Liver (tissue), 9 donors: Measurements from ENCODE around the gene MRPL40. TPM values are rescaled to one million over a fixed set of nuclear protein-coding genes. Genes with fewer than 3 reads are reported as not detected.

Experiments
- DNase-seq: peaks from one replicate; pipeline ENCODE4 v3.0.0-alpha.2; 2017; ENCODE audit warnings: low spot score
- H3K27ac ChIP-seq, 2 donors: one replicate each; pipeline ENCODE4 v1.7.0; 2013; ENCODE audit warnings: inconsistent platforms in 2 of 2, low read length in 2 of 2, control low read depth in 1 of 2, low read depth in 1 of 2, mild to moderate bottlenecking in 1 of 2
- H3K27me3 ChIP-seq, 4 donors: one replicate each; pipeline versions ENCODE4 v1.6.1 to v1.7.0; 2013; ENCODE audit warnings: low read length in 3 of 4, inconsistent platforms in 1 of 4, mild to moderate bottlenecking in 1 of 4, moderate library complexity in 1 of 4; ENCODE audit not compliant: control insufficient read depth in 4 of 4, insufficient read depth in 4 of 4
- H3K36me3 ChIP-seq, 4 donors: one replicate each; pipeline versions ENCODE4 v1.6.1 to v1.7.0; 2013; ENCODE audit warnings: low read length in 3 of 4, mild to moderate bottlenecking in 3 of 4, low read depth in 1 of 4, moderate library complexity in 1 of 4; ENCODE audit not compliant: control insufficient read depth in 4 of 4, insufficient read depth in 3 of 4
- H3K4me1 ChIP-seq, 4 donors: one replicate each; pipeline versions ENCODE4 v1.6.1 to v1.7.0; 2013; ENCODE audit warnings: low read length in 3 of 4, mild to moderate bottlenecking in 3 of 4, moderate library complexity in 1 of 4; ENCODE audit not compliant: control insufficient read depth in 4 of 4, insufficient read depth in 4 of 4
- H3K4me3 ChIP-seq, 3 donors: one replicate each; pipeline versions ENCODE4 v1.6.1 to v1.7.0; 2013; ENCODE audit warnings: low read length in 3 of 3, control low read depth in 1 of 3, low read depth in 1 of 3, mild to moderate bottlenecking in 1 of 3
- H3K9ac ChIP-seq, 2 donors: one replicate each; pipeline ENCODE4 v1.7.0; 2013; ENCODE audit warnings: low read length in 2 of 2, mild to moderate bottlenecking in 2 of 2, moderate library complexity in 2 of 2, control low read depth in 1 of 2, low read depth in 1 of 2
- H3K9me3 ChIP-seq, 4 donors: one replicate each; pipeline versions ENCODE4 v1.6.1 to v1.7.0; 2013; ENCODE audit warnings: low read length in 3 of 4; ENCODE audit not compliant: control insufficient read depth in 4 of 4
- ATF3 ChIP-seq: IDR thresholded peaks from 2 replicates; pipeline ENCODE4 v1.6.1; 2016; ENCODE audit warnings: antibody characterized with exemption
- CTCF ChIP-seq: fragments of 150-350 bp; IDR thresholded peaks from 2 replicates; pipeline ENCODE4 v1.5.1; 2017; ENCODE audit warnings: improper control_type of control experiment, low read depth, low read length; ENCODE audit not compliant: missing input control
- EGR1 ChIP-seq, 2 donors: IDR thresholded peaks; 2 replicates each; pipeline ENCODE4 v1.6.1; 2016 to 2018; ENCODE audit warnings: antibody characterized with exemption in 2 of 2, low read depth in 2 of 2
- FOXA1 ChIP-seq: IDR thresholded peaks from 2 replicates; pipeline ENCODE4 v1.6.1; 2016; ENCODE audit warnings: antibody characterized with exemption
- FOXA2 ChIP-seq: IDR thresholded peaks from 2 replicates; pipeline ENCODE4 v1.6.1; 2016; ENCODE audit warnings: antibody characterized with exemption
- GABPA ChIP-seq, 2 donors: IDR thresholded peaks in 1 of 2; conservative IDR thresholded peaks in 1 of 2; 2 replicates each; pipeline ENCODE4 v1.6.1; 2016; ENCODE audit warnings: antibody characterized with exemption in 2 of 2, mild to moderate bottlenecking in 1 of 2, moderate library complexity in 1 of 2
- NR2F2 ChIP-seq: IDR thresholded peaks from 2 replicates; pipeline ENCODE4 v1.6.1; 2016; ENCODE audit warnings: antibody characterized with exemption
- RAD21 ChIP-seq, 2 donors: IDR thresholded peaks; 2 replicates each; pipeline ENCODE4 v1.6.1; 2016; ENCODE audit warnings: antibody characterized with exemption in 2 of 2, mild to moderate bottlenecking in 2 of 2
- RXRA ChIP-seq, 2 donors: IDR thresholded peaks; 2 replicates each; pipeline ENCODE4 v1.6.1; 2017 to 2018; ENCODE audit warnings: antibody characterized with exemption in 2 of 2, mild to moderate bottlenecking in 1 of 2
- SP1 ChIP-seq: IDR thresholded peaks from 2 replicates; pipeline ENCODE4 v1.6.1; 2018; ENCODE audit warnings: antibody characterized with exemption, mild to moderate bottlenecking
- YY1 ChIP-seq: IDR thresholded peaks from 2 replicates; pipeline ENCODE4 v1.6.1; 2016; ENCODE audit warnings: antibody characterized with exemption, mild to moderate bottlenecking
- WGBS: extraction: QIAGEN DNeasy Blood & Tissue Kit; methylation state at CpG from one replicate; pipeline ENCODE4 v1.1.7; 2013; 5-methylcytosine and 5-hydroxymethylcytosine counted together
- polyA plus RNA-seq, 2 donors: library from polyadenylated mRNA; stranded (reverse) in 1 of 2; unstranded in 1 of 2; fragments of 200-250 nt in 1 of 2; fragments of >200 nt in 1 of 2; fragmentation: Nextera tagmentation in 1 of 2; extraction: Ambion mirVana in 1 of 2; gene quantifications; one replicate each; pipeline versions ENCODE4 v1.2.1 to v1.2.3, GENCODE V29; 2013 to 2015
- total RNA-seq, 2 donors: library from RNA; depleted of rRNA; stranded (reverse); fragments of >200 nt; gene quantifications; one replicate each; pipeline ENCODE4 v1.2.3, GENCODE V29; 2014
- donor health status: healthy.
- donor health status: healthy.
- donor health status: healthy.
- donor health status: healthy.
- donor health status: healthy.

MRPL40 gene
- total and polyA plus RNA-seq, 4 donors: 11.3 to 52.0 (median 27.7) TPM

DNA sequence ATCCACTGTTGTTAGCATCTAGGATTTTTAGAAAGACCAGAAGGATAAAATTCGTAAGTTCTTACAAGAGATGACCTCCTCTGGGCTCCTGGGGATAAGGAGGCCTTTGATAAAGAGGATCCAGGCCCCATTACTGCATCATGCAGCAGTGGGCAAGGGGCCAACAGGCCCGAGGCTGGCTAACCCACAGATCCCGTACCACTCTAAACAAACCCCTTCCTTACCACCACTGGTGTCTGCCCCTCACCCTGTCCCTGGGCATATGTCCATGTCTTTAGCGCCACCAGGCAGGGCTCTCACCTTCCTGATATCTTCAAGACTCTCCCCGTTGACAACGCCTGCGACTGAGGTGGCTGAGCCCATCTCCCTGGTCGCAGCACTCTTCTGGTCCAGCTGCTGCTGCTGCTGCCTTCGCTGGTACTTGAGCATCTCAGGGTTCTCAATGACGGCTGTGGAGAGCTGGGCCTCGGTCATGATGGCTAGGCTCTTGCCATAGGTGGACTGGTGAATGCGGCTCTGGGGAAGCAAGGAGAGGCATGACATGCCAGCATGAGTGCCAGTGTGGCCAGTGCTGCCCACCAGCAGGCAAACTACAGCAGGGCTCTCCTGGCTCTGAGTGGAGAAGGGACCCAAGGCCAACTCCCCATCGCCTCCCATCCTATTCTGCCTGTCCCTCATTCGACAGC lies 47.0 kb upstream of the MRPL40 start:
- Histone ChIP-seq H3K4me1 (no peaks in the 10 kb centered on the region), H3K9me3 (no peaks in the 10 kb centered on the region), H3K27ac (no peak overlapping the region), H3K9ac (no peak overlapping the region), H3K27me3 (no peaks in the 10 kb centered on the region), H3K4me3 (no peak overlapping the region), H3K36me3 (peaks cover 12 to 79% (median 69%) of the 10 kb centered on the region in 4 donors)
- TF ChIP-seq CTCF (no peak), RAD21 (IDR thresholded peaks at IDR 0.05) (no peak), FOXA1 (no peak), EGR1 (IDR thresholded peaks at IDR 0.05; ENCODE audit: low read depth in 2 of 2) (no peak), ATF3 (no peak)
- no peak for DNase-seq
- 96% methylated on average over 14 of the region's 14 CpGs for WGBS

GRCh38 chr22:19386248-19386647 lies 46.1 kb upstream of the MRPL40 start:
- H3K4me3 ChIP-seq: no peak overlapping the region
- H3K9ac ChIP-seq: no peak overlapping the region
- no peaks in the 10 kb centered on the region for H3K9me3 ChIP-seq
- peaks cover 0 to 4% (median 0%) of the 10 kb centered on the region in 4 donors for H3K4me1 ChIP-seq
- no peak for DNase-seq
- WGBS: 95% methylated on average over 2 of the region's 2 CpGs
- TF ChIP-seq FOXA2: no peak
- no peak for TF ChIP-seq YY1
- H3K36me3 ChIP-seq: peaks cover 12 to 83% (median 74%) of the 10 kb centered on the region in 4 donors
- H3K27ac ChIP-seq: no peak overlapping the region
- H3K27me3 ChIP-seq: no peaks in the 10 kb centered on the region

DNA sequence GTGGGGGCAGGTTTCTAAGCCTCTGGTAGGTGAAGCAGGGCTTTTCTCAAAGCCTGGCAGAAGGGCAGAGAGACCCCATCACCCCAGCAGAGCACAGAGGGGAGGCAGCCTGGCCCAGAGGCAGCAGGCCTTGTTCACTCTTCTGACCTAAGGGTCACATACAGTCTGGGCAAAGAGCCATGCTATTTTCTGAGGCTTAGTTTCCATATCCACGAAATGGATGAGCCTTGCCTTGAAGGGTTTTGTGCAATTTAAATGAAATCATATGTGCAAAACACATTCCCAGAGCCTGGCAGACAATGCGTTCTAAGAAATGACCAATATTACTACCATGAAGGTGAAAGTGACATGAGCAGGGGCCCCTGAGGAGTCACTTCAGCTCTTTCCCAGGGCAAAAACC lies 45.3 kb upstream of the MRPL40 start:
- H3K27ac ChIP-seq: no peak overlapping the region
- H3K9me3 ChIP-seq: no peaks in the 10 kb centered on the region
- TF ChIP-seq RXRA (IDR thresholded peaks at IDR 0.05) (no peak), FOXA1 (no peak), SP1 (no peak), CTCF (no peak), GABPA (IDR thresholded peaks at IDR 0.05 in 1 of 2, conservative IDR thresholded peaks at IDR 0.05 in 1 of 2) (no peak), FOXA2 (no peak), EGR1 (IDR thresholded peaks at IDR 0.05; ENCODE audit: low read depth in 2 of 2) (no peak), NR2F2 (no peak)
- H3K36me3 ChIP-seq: peaks cover 16 to 84% (median 71%) of the 10 kb centered on the region in 4 donors
- no peaks in the 10 kb centered on the region for H3K27me3 ChIP-seq
- H3K9ac ChIP-seq: no peak overlapping the region
- no peak overlapping the region for H3K4me3 ChIP-seq
- no peak for DNase-seq
- H3K4me1 ChIP-seq: peaks cover 0 to 4% (median 0%) of the 10 kb centered on the region in 4 donors
- 72% methylated on average over 2 of the region's 2 CpGs for WGBS
